Heart left ventricle (tissue), 16 donors: ENCODE measurements around the gene ELANE. TPM values are rescaled to one million over a fixed set of nuclear protein-coding genes. Genes with fewer than 3 reads are reported as not detected.
A peak's percentile ranks its signal among the peaks of the same experiment; 100 is the strongest.

ENCODE experiments used
- ATAC-seq, 4 donors: fragments of 200-7000 bp; cut with Tn5 transposase; one replicate each; pipeline ENCODE4 v1.9.1; 2020 to 2022; ENCODE audit warnings: moderate library complexity in 4 of 4, mild to moderate bottlenecking in 3 of 4, moderate number of reproducible peaks in 1 of 4
- DNase-seq, 5 donors: peaks; one replicate each; pipeline ENCODE4 v3.0.0-alpha.2; 2020
- H3K27ac ChIP-seq, 12 donors: fragments of 200-600 bp; sonication (generic) in 4 of 12; one replicate each; pipeline versions ENCODE4 v1.5.0 to v1.8.0; 2016 to 2022; ENCODE audit warnings: mild to moderate bottlenecking in 2 of 12
- H3K27me3 ChIP-seq, 9 donors: fragments of 200-600 bp; sonication (generic) in 2 of 9; one replicate each; pipeline versions ENCODE4 v1.5.1 to v1.8.0; 2016 to 2022; ENCODE audit warnings: mild to moderate bottlenecking in 3 of 9
- H3K36me3 ChIP-seq, 9 donors: fragments of 200-600 bp; sonication (generic) in 2 of 9; one replicate each; pipeline versions ENCODE4 v1.5.0 to v1.8.0; 2018 to 2022; ENCODE audit warnings: mild to moderate bottlenecking in 2 of 9
- H3K4me1 ChIP-seq, 12 donors: fragments of 200-600 bp; sonication (generic) in 4 of 12; one replicate each; pipeline versions ENCODE4 v1.5.0 to v1.8.0; 2016 to 2022; ENCODE audit warnings: mild to moderate bottlenecking in 3 of 12
- H3K4me3 ChIP-seq, 12 donors: fragments of 200-600 bp; sonication (generic) in 4 of 12; one replicate each; pipeline versions ENCODE4 v1.5.0 to v1.8.0; 2017 to 2022; ENCODE audit warnings: mild to moderate bottlenecking in 9 of 12, moderate library complexity in 4 of 12
- H3K9me3 ChIP-seq, 12 donors: fragments of 200-600 bp; sonication (generic) in 4 of 12; one replicate each; pipeline versions ENCODE4 v1.5.0 to v1.8.0; 2016 to 2022; ENCODE audit warnings: mild to moderate bottlenecking in 1 of 12
- CTCF ChIP-seq, 12 donors: fragments of 200-600 bp; sonication (generic) in 4 of 12; IDR thresholded peaks; one replicate each; pipeline versions ENCODE4 v1.5.0 to v1.8.0; 2018 to 2022; ENCODE audit warnings: antibody characterized with exemption in 12 of 12, mild to moderate bottlenecking in 5 of 12
- POLR2A ChIP-seq, 2 donors: fragments of 450-650 bp; IDR thresholded peaks; one replicate each; pipeline ENCODE4 v1.6.1; 2017; ENCODE audit warnings: antibody characterized with exemption in 2 of 2, mild to moderate bottlenecking in 2 of 2, moderate library complexity in 2 of 2
- WGBS, 4 donors: extraction: QIAGEN DNeasy Blood & Tissue Kit in 2 of 4; methylation state at CpG; one replicate each; pipeline versions ENCODE4 v1.1.5 to v1.1.7; 2013 to 2018; 5-methylcytosine and 5-hydroxymethylcytosine counted together
- intact Hi-C, 10 donors: fragments of 100-400 bp; cut with DNase I; formaldehyde crosslinking; loops; one replicate each; pipeline versions ENCODE4 v1.11.1 to v1.14.2; 2022
- polyA plus RNA-seq, 2 donors: library from polyadenylated mRNA; stranded (reverse); fragments of 200-250 nt; gene quantifications; one replicate each; pipeline ENCODE4 v1.2.3, GENCODE V29; 2013
- total RNA-seq, 9 donors: library from RNA; depleted of rRNA in 2 of 9; stranded (reverse); fragments of >200 nt in 2 of 9; fragmentation: NEBNext Ultra II Directional in 3 of 9; extraction: Animal tissue kit (Norgen Biotek cat#: 25700) in 3 of 9; gene quantifications; one replicate each; pipeline versions ENCODE4 v1.1.0 to v1.2.4, GENCODE V29; 2016 to 2023
- donor health status: ischemic (EF 13 %, LVEDD 7.1; RV severe dilation, severe dysfunction).
- donor health status: healthy with polysubstance abuse.
- donor health status: DM: no; HTN: yes; CAD: no.
- donor health status: DM: no; HTN: no; CAD: no.
- donor health status: ischemic (EF 25% LVEDD 6.9; RV normal size, moderate dysfunction).
- donor health status: ischemic (EF 25% LVEDD 5.7; RV mildly dilated, moderate dysfunction).
- donor health status: healthy.
- donor health status: DM: yes; HTN: yes; CAD: no.
- donor health status: ischemic (EF 35%, LVEDD 5.7; RV mildly dilated, moderate dysfunction).
- donor health status: nonischemic (EF 11% LVEDD 7.7; RV severe dilation, severe dysfunction).
- donor health status: DM: yes; HTN: yes; CAD: no.
- donor health status: PGD.
- donor health status: ischemic (EF 29% LVEDD 5.4; RV normal size, mild dysfunction).
- donor health status: nonischemic (EF 23%, LVEDD 6.1; RV moderate dilation, normal function).

Gene ELANE
- total and polyA plus RNA-seq, 11 donors = 0.42 to 1.8 (median 1.2) TPM; not detected in 5

GRCh38 chr19:827710-828321, 24.3 kb upstream of the ELANE start, which contains the start of gene AZU1:
TSS of gene AZU1 (plus strand) at chr19:827837. CDS start at chr19:827847, 10 bp downstream.
- Histone ChIP-seq H3K9me3 (no peaks in the 10 kb centered on the region), H3K4me1 (peaks cover 0 to 16% (median 0%) of the 10 kb centered on the region in 12 donors), H3K27ac (no peak within 1 kb of the TSS), H3K4me3 (no peak within 1 kb of the TSS), H3K36me3 (no peaks in the 10 kb centered on the region), H3K27me3 (peaks cover 6 to 35% (median 14%) of the 10 kb centered on the region in 9 donors)
- TF ChIP-seq POLR2A (IDR thresholded peaks at IDR 0.05) (no peak), CTCF (IDR thresholded peaks at IDR 0.05) (no peak)
- intact Hi-C loops = no loop called here
- peak in 2 of 4 donors; percentile 18 to 64 for ATAC-seq
- WGBS, 4 donors = 71 to 81% (median 76%) methylated on average over 14 to 33 of the region's 33 CpGs
- DNase-seq = peak in 2 of 5 donors; percentile 8 to 71

DNA sequence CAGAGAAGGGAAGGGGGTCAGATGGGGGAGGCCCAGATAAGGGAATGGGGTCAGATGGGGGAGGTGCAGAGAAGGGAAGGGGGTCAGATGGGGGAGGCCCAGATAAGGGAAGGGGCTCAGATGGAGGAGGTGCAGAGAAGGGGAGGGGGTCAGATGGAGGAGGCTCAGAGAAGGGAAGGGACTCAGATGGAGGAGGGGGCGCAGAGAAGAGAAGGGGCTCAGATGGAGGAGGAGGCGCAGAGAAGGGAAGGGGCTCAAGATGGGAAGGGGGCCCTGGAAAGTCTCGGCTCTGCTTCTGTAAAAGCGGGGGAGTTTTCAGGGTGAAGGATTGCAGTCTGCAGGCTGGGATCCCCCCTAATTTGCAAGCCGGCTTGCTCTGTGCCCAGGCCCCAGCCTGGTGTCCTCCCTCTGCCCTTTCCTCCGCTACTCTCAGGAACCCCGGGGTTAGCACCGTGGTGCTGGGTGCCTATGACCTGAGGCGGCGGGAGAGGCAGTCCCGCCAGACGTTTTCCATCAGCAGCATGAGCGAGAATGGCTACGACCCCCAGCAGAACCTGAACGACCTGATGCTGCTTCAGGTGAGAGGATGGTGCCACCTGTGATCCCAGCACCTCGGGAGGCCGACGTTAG, 22.9 kb upstream of the ELANE start:
- intact Hi-C loops = no loop called here
- Histone ChIP-seq H3K36me3 (no peaks in the 10 kb centered on the region), H3K27me3 (peaks cover 0 to 23% (median 6%) of the 10 kb centered on the region in 9 donors), H3K9me3 (no peaks in the 10 kb centered on the region), H3K4me1 (peaks cover 0 to 8% (median 0%) of the 10 kb centered on the region in 12 donors), H3K27ac (no peak overlapping the region), H3K4me3 (no peak overlapping the region)
- TF ChIP-seq POLR2A (IDR thresholded peaks at IDR 0.05) (no peak), CTCF (IDR thresholded peaks at IDR 0.05) (no peak)
- ATAC-seq = no peak
- WGBS, 4 donors = 64 to 80% (median 75%) methylated on average over 12 to 18 of the region's 18 CpGs
- DNase-seq = no peak

DNA sequence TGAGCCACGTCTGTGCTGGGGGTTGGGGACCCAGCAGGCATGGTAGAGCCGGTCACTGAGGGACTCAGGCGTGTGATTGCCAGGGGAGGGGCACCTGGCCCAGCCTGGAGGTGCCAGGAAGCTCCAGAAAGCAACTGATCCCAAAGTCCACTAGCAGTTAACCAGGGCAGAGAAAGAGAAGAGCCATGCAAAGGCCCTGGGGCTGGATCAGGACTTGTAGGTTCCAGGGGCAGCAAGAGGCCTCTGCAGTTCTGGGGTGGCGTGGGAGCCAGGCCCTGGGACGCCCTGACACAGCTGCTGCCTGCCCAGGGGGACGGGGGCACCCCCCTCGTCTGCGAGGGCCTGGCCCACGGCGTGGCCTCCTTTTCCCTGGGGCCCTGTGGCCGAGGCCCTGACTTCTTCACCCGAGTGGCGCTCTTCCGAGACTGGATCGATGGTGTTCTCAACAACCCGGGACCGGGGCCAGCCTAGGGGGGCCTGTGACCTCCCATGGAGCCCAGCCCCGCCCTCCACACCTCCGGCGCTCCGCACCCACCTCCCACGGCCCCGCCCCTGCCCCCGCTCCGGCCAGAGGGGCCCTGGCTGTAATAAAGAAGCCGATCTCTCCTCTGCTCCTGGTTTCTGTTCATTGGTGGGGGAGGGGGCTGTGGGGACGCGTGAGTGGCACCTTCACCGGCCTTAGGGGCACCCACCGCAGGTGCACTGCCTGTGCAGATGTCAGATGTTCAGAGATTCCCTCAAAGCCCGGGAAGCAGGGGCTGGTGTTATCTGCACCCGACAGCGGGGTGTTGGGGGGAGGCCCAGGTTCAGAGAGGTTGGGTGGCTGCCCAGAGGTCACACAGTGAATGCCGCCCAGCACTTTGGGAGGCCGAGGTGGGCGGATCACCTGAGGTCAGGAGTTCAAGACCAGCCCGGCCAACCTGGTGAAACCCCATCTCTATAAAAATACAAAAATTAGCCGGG, 20.4 kb upstream of the ELANE start:
- WGBS, 4 donors = 62 to 76% (median 67%) methylated on average over 19 to 38 of the region's 38 CpGs
- TF ChIP-seq POLR2A (IDR thresholded peaks at IDR 0.05) = no peak
- TF ChIP-seq CTCF (IDR thresholded peaks at IDR 0.05) = no peak
- ATAC-seq (no peak), DNase-seq (no peak)
- Histone ChIP-seq H3K27me3 (peaks cover 0 to 34% (median 6%) of the 10 kb centered on the region in 9 donors), H3K36me3 (no peaks in the 10 kb centered on the region), H3K4me1 (peaks cover 0 to 8% (median 0%) of the 10 kb centered on the region in 12 donors), H3K4me3 (no peak overlapping the region), H3K9me3 (no peaks in the 10 kb centered on the region), H3K27ac (no peak overlapping the region)
- intact Hi-C loops = no loop called here
